ENCODE data around the gene HDGFL2.

The HDGFL2 gene

GRCh38 chr19:4457654-4458395 lies 14.3 kb upstream of the HDGFL2 start, which contains the start of gene UBXN6:
UBXN6 (minus strand) TSS chr19:4457794; CDS start chr19:4457697, 97 bp downstream.
- in situ Hi-C loops (cut with HindIII; ENCODE audit: low sequenced_read_pairs) = loop anchor here (5.0 kb wide), 1 partner anchor 41 kb away; no protein-coding TSS in a partner anchor

DNA sequence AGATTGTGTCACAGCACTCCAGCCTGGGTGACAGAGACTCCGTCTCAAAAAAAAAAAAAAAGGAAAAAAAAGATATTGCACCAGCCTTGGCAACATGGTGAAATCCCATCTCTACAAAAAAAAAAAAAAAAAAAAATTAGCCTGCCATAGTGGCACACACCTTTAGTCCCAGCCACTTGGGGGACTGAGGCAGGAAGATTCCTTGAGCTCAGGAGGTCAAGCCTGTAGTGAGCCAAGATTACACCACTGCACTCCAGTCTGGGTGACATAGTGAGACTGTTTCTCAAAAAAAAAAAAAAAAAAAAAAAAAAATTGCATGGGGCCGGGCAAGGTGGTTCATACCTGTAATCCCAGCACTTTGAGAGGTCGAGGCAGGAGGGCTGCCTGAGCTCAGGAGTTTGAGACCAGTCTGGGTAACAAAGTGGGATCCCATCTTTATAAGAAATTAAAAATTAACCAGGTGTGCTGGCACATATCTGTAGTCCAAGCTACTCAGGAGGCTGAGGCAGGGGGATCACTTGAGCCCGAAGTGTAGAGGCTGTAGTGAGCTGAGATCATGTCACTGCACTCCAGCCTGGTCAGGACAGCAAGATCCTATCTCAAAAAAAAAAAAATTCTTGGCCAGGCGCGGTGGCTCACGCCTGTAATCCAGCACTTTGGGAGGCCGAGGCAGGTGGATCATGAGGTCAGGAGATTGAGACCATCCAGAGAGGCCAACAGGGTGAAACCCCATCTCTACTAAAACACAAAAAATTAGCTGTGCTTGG lies 7.1 kb upstream of the HDGFL2 start:
- in situ Hi-C loops (cut with HindIII; ENCODE audit: low sequenced_read_pairs) = no loop called here

DNA sequence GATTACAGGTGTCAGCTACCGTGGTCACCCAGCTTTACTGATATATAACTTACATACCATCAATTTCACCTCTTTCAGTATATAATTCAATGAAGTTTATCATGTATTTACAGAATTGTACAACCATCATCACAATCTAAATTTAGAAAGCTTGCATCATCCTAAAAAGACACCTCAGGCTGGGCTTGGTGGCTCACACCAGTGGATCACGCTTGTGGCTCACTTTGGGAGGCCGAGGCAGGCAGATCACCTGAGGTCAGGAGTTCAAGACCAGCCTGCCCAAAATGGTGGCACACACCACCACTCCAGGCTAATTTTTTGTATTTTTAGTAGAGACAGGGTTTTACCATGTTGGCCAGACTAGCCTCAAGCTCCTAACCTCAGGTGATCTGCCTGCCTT lies 4.3 kb upstream of the HDGFL2 start:
- in situ Hi-C loops (cut with HindIII; ENCODE audit: low sequenced_read_pairs) = no loop called here

DNA sequence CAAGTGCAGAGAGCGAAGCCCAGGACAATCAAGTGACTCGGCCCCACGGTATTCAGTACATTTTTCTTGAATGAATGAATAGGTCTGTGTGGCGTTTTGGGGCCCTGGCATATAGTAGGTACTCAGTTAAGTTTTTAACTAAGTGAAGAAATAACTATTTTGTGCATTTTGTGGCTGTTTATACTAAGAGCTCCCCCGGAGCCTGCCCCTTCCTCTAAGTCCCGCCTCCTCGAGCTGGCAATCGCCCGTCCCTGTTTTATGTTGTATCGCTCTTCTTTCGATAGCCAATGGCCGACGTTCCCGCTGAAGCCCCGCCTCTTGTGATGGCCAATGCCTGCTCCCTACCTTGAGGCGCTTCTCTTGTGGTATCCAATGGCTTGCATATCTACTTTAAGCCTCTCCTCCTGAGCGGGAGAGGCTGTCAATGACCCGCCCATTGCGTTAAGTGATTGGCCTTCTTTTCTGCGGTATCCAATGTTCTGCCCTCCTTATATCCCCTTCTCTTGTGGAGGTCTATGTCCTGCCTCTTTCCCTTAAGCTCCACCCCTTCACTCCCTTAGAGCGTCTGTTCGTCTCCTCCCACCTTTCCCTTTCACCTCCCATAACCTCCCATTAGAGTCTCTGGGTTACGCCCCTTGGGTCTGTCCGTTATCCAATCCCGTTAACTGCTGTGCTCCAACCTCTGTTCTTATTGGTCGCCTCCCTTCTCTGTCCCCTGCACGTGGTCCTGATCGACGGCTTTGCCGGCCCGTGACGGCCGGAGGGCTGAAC lies 509 bp upstream of the HDGFL2 start:
- in situ Hi-C loops (cut with HindIII; ENCODE audit: low sequenced_read_pairs) = no loop called here

- in situ Hi-C loops (cut with HindIII; ENCODE audit: low sequenced_read_pairs) = no loop called here
Measured at GRCh38 chr19:4473011-4473762, 1.1 kb downstream of the HDGFL2 start.

DNA sequence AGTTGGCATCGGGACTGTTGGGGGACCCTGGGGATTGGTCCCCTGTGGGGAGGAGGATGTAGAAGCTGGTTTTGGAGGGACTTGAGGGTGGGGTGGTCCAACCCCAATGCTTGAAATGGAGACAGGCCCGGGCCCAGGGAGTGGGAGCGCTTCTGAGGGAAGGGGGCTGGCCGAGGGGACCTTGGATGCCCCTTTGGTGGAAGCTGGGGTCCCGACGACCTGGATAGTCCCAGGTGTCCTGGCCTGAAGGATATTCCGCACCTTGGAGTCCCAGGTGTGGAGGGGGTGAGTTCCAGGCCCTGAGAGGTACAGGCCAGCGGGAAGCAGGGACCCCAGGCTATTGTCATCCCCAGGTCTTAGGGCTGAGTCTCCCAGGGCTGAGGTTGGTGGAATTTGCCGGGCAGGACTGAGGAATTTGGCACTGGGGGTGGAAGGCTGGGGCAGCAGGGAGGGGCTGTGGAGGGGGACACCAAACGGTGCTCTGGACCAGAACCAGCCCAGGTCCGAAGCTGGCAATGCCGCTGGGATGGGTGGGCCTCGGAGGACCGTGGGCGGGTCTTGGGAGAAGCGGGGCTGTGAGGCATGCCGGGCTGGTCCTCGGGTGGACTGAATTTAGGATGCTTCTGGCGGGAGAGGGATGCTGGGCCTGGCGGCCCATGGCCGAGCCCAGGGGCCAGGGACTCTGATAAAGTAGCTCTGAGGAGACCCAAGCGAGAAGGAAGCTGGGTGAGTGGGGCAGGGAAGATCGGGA lies 1.8 kb downstream of the HDGFL2 start:
- in situ Hi-C loops (cut with HindIII; ENCODE audit: low sequenced_read_pairs) = no loop called here

- in situ Hi-C loops (cut with HindIII; ENCODE audit: low sequenced_read_pairs) = no loop called here
Measured at GRCh38 chr19:4474514-4475022, 2.5 kb downstream of the HDGFL2 start.

- in situ Hi-C loops (cut with HindIII; ENCODE audit: low sequenced_read_pairs) = no loop called here
Measured at GRCh38 chr19:4477034-4477801, 5.1 kb downstream of the HDGFL2 start.

GRCh38 chr19:4482721-4483364 lies 10.7 kb downstream of the HDGFL2 start:
- in situ Hi-C loops (cut with HindIII; ENCODE audit: low sequenced_read_pairs) = no loop called here

DNA sequence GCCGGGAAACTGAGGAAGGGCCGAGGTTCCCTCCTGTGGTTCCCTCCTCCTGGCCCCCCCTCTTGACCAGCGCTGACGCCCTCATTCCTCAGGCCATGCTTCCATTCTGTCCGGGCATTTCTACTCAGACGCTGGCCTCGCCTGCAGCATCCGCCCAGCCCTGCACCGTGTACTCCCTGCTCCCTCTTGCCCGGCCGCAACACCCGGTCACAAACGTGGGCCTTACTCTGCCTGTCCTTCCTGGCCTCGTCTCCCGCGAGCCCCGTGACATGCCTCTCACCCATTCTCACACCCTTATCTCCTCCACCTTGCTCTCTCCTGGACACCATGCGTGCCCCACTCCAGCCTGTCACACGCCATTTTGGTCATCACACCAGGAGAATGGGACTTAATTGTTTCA lies 11.3 kb downstream of the HDGFL2 start:
- in situ Hi-C loops (cut with HindIII; ENCODE audit: low sequenced_read_pairs) = no loop called here

GRCh38 chr19:4487572-4487971 lies 15.5 kb downstream of the HDGFL2 start:
- in situ Hi-C loops (cut with HindIII; ENCODE audit: low sequenced_read_pairs) = no loop called here

GRCh38 chr19:4488496-4488895 lies 16.4 kb downstream of the HDGFL2 start:
- in situ Hi-C loops (cut with HindIII; ENCODE audit: low sequenced_read_pairs) = no loop called here

GRCh38 chr19:4491446-4491845 lies 19.3 kb downstream of the HDGFL2 start:
- in situ Hi-C loops (cut with HindIII; ENCODE audit: low sequenced_read_pairs) = no loop called here

DNA sequence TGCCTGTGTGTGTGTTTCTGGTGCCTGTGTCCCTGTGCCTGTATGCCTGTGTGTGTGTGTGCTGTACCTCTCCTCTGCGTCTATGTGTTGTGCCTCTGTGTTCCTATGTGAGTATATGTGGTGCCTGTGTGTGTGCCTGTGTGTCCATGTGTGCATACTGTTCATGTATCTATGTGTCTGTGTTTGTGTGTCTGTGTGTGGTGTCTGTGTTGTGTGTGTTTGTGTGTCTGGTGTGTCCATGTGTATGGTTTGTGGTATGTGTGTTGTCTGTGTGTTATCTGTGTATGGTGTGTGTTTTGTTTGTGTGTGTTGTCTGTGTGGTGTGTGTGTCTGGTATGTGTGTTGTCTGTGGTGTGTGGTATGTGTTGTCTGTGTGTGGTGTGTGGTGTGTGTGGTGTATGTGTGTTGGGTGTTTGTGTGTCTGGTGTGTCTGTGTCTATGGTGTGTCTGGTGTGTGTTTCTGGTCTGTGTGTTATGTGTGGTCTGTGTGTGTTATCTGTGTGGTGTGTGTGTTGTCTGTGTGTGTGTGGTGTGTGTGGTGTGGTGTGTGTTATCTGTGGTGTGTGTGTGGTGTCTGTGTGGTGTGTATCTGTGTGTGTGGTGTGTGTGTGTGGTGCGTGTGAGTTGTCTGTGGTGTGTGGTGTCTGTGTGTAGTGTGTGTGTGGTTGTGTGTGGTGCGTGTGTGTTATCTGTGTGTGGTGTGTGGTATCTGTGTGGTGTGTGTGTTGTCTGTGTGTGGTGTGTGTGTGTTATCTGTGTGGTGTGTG lies 20.4 kb downstream of the HDGFL2 start:
- in situ Hi-C loops (cut with HindIII; ENCODE audit: low sequenced_read_pairs) = no loop called here

DNA sequence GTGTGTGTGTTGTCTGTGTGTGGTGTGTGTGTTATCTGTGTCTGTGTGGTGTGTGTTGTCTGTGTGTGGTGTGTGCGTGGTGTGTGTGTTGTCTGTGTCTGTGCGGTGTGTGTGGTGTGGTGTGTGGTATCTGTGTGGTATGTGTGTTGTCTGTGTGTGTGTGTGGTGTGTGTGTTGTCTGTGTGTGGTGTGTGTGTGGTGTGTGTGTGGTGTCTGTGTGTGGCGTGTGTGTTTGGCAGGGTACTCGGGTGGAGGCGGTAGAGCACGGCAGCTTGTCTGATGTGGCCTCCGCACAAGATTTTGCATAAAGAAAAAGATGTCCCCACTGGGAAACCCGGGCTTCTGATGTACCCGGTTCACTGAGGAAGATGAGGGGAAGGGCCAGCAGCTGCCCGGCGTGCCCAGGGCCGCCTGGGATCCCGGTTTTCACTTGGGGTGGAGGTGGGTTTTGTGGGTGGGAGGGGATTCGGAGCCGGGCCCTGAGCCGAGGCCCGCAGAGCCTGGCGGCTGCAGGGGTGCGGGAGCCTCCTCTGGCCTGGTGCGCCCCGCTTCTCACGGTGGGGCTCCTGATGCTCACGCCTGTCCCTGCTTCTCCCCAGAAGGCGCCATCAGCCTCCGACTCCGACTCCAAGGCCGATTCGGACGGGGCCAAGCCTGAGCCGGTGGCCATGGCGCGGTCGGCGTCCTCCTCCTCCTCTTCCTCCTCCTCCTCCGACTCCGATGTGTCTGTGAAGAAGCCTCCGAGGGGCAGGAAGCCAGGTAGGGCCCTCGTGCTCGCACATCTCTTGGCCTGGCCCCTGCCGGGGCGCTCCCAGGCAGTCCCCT lies 21.2 kb downstream of the HDGFL2 start:
- in situ Hi-C loops (cut with HindIII; ENCODE audit: low sequenced_read_pairs) = no loop called here

DNA sequence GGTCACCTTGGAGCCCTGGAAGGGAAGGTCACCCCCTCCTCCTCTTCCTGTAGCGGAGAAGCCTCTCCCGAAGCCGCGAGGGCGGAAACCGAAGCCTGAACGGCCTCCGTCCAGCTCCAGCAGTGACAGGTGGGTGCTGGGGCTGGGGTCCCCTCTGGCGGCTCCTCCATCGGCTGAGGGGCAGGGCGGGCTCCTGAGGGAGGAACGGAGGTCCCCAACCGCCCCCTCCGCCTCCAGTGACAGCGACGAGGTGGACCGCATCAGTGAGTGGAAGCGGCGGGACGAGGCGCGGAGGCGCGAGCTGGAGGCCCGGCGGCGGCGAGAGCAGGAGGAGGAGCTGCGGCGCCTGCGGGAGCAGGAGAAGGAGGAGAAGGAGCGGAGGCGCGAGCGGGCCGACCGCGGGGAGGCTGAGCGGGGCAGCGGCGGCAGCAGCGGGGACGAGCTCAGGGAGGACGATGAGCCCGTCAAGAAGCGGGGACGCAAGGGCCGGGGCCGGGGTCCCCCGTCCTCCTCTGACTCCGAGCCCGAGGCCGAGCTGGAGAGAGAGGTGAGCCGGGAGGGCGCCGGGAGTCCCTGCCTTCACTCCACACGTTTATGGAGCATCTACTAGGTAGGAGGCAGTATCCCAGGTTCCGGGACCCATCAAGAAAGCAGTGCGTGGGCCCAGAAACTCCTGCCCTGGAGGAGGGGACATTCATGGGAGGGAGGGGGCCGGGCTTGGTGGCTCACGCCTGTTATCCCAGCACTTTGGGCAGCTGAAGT lies 22.0 kb downstream of the HDGFL2 start:
- in situ Hi-C loops (cut with HindIII; ENCODE audit: low sequenced_read_pairs) = no loop called here
